ENCODE data around the gene MAPKAP1. TPM values are rescaled to one million over a fixed set of nuclear protein-coding genes. Genes with fewer than 3 reads are reported as not detected.
A peak's percentile ranks its signal among the peaks of the same experiment; 100 is the strongest.

Gene MAPKAP1
- total RNA-seq, 4 donors from 2014 or later: 54.1 to 195 (median 61.9) TPM

DNA sequence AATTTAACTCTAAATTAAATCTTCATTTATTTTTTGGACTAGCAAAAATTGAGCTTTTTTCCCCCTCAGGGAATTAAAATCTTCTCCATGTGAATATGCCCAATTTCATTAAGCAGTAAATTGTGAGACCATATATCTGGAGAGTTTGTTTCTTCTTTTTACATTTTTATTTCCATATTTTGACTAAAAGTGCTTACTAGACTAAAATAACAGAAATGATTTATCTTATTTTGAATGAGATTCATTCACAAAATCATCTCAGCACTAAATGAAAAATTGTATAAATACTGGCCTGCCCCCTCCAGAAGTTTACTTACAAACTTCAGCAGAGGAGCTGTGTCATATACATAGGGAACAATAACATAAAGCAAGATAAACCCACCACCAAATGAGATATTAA is 26.6 kb downstream of the MAPKAP1 start:
- no peak for DNase-seq
- Histone ChIP-seq H3K27me3 (no peaks in the 10 kb centered on the region), H3K27ac (no peak overlapping the region), H3K36me3 (no peaks in the 10 kb centered on the region), H3K4me3 (no peak overlapping the region), H3K9me3 (no peaks in the 10 kb centered on the region), H3K4me1 (no peaks in the 10 kb centered on the region)
- intact Hi-C loops (cut with DNase I; ENCODE audit: low total_unique reads): no loop called here
- TF ChIP-seq POLR2A (IDR thresholded peaks at IDR 0.05): no peak
- TF ChIP-seq, protein P1, sequence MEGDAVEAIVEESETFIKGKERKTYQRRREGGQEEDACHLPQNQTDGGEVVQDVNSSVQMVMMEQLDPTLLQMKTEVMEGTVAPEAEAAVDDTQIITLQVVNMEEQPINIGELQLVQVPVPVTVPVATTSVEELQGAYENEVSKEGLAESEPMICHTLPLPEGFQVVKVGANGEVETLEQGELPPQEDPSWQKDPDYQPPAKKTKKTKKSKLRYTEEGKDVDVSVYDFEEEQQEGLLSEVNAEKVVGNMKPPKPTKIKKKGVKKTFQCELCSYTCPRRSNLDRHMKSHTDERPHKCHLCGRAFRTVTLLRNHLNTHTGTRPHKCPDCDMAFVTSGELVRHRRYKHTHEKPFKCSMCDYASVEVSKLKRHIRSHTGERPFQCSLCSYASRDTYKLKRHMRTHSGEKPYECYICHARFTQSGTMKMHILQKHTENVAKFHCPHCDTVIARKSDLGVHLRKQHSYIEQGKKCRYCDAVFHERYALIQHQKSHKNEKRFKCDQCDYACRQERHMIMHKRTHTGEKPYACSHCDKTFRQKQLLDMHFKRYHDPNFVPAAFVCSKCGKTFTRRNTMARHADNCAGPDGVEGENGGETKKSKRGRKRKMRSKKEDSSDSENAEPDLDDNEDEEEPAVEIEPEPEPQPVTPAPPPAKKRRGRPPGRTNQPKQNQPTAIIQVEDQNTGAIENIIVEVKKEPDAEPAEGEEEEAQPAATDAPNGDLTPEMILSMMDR (IDR thresholded peaks at IDR 0.05): no peak

DNA sequence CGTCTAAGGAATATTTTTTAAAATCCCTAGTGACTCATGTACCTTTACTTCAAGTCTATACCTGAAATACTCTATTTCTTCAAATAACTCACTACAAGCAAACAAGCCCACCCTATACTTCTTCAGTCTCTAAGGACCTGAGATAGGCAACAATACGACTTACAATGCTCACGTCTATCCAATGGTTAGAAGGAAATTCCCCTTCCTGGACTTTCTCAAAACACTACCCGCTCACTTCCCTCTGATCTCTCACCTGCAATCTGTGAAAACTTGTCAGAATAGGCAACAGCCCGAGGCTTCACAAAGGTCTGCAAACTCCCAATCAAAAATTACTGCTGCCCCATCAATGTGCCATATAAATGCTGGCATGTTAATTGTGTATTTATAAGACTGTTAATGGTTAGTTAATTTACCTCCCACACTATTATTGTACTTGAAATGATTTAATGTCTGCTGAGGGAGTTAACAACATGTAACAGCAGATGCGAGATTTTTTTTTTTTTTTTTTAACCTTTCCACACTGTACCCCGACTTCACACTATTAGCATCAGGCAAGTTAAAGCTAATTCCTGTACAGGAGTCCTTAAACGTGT is 27.3 kb downstream of the MAPKAP1 start:
- DNase-seq: no peak
- H3K27ac ChIP-seq: no peak overlapping the region
- no peak for TF ChIP-seq POLR2A (IDR thresholded peaks at IDR 0.05)
- TF ChIP-seq, protein P1 (IDR thresholded peaks at IDR 0.05): no peak

DNA sequence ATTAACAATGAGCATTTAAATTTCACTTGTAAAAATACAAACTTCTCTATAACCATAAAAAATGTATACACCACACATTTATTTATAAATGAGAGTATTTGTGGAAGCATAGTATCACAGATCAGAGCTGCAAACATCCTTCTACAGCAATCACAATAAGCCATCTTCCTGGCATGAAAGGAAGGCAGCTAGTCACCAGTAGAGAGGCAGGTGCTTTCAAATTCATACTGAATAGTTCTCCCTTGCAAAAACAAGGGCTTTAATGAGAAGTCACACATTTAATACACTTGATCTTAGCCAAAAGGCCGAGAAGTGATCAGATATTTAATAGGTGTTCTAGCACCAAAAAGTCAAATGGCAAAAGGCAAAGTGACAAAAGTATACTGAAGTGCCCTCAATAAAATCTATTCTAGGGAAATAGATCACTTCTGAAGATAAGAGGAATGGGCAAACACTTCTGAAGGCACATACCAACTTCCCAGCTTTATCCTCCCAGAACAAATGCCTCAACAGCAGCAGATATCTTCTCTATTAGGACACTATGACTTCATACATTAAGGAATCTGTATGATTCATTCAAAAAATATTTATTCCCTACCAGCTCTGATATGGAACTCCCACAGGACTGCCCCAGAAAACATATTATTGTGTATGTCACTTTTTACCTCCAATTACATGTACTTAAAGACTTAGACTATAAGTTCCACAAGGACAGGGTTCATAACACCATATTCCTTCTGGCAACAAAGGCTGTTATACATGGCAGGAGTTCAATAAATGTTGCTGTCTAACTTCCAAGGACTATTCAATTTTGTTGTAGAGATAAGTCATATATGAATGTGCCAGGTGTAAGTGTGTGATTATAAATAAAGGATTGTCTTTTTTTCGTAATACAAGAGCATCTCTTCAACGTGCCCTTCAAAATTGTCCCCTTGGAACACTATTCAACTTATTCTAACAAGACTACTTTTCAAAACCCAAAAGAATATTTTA is 31.7 kb downstream of the MAPKAP1 start:
- TF ChIP-seq, protein P1 (IDR thresholded peaks at IDR 0.05): no peak
- TF ChIP-seq POLR2A (IDR thresholded peaks at IDR 0.05): no peak
- Histone ChIP-seq H3K27me3 (no peaks in the 10 kb centered on the region), H3K36me3 (no peaks in the 10 kb centered on the region), H3K4me3 (no peak overlapping the region), H3K4me1 (no peaks in the 10 kb centered on the region), H3K27ac (peak overlapping the region in 1 of 2 donors; percentile 1), H3K9me3 (no peaks in the 10 kb centered on the region)
- no peak for DNase-seq
- intact Hi-C loops (cut with DNase I; ENCODE audit: low total_unique reads): no loop called here

More for the DNA sequence above, 27.3 kb downstream of the MAPKAP1 start:
- H3K4me3 ChIP-seq: no peak overlapping the region
- intact Hi-C loops (cut with DNase I; ENCODE audit: low total_unique reads): no loop called here
- no peaks in the 10 kb centered on the region for H3K36me3 ChIP-seq
- H3K27me3 ChIP-seq: no peaks in the 10 kb centered on the region
- H3K4me1 ChIP-seq: no peaks in the 10 kb centered on the region
- no peaks in the 10 kb centered on the region for H3K9me3 ChIP-seq

DNA sequence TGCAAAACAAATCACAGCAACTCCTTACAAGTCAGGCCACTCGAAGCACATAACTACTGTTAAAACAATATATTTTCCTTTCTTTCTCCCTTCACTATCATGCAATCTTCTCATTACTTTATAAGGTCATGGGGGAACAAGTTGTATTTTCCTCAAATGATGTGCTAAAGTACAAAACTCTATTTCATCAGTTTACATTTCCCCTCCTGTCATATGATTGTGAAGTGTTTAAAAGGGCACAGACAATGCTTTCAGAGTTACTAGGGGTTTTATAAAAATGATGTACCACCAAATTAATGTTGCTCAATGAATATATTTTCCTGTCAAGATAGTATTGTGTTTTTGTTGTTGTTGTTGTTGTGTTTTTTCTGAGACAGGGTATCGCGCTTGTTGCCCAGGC is 34.1 kb downstream of the MAPKAP1 start:
- Histone ChIP-seq H3K36me3 (no peaks in the 10 kb centered on the region), H3K9me3 (no peaks in the 10 kb centered on the region), H3K27me3 (no peaks in the 10 kb centered on the region), H3K4me1 (no peaks in the 10 kb centered on the region), H3K27ac (no peak overlapping the region), H3K4me3 (no peak overlapping the region)
- DNase-seq: no peak
- no peak for TF ChIP-seq POLR2A (IDR thresholded peaks at IDR 0.05)
- TF ChIP-seq, protein P1 (IDR thresholded peaks at IDR 0.05): no peak
- intact Hi-C loops (cut with DNase I; ENCODE audit: low total_unique reads): no loop called here

DNA sequence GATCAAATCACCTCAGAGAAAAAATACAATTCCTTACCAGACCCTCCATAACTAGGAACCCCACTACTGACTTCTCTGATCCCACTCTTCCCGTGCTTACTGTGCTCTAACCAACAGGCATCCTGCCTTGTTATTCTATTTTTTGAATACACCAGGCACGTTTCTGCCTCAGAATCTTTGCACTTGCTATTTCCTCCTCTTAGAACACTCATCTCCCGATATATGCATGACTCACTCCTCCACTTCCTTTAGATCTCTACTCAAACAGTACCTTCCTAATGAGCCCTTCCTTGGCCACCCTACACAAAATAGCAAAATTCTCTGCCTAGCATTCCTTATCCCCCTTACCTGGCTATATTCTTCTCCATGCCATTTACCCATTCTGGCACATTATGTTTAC is 43.9 kb downstream of the MAPKAP1 start:
- Histone ChIP-seq H3K27me3 (no peaks in the 10 kb centered on the region), H3K27ac (no peak overlapping the region), H3K4me1 (no peaks in the 10 kb centered on the region), H3K4me3 (no peak overlapping the region), H3K36me3 (no peaks in the 10 kb centered on the region), H3K9me3 (no peaks in the 10 kb centered on the region)
- intact Hi-C loops (cut with DNase I; ENCODE audit: low total_unique reads): no loop called here
- no peak for DNase-seq
- TF ChIP-seq, protein P1 (IDR thresholded peaks at IDR 0.05): no peak
- TF ChIP-seq POLR2A (IDR thresholded peaks at IDR 0.05): no peak
